Measurements from ENCODE around the gene COX6A2.

Gene COX6A2

GRCh38 chr16:31471241-31471874 lies 43.2 kb upstream of the COX6A2 start:
- Histone ChIP-seq H3F3A (ENCODE audit: insufficient read depth) (no peaks in the 10 kb centered on the region), H3K36me3 (ENCODE audit: low read length) (no peaks in the 10 kb centered on the region), H3K79me2 (ENCODE audit: insufficient read depth, low read length) (no peaks in the 10 kb centered on the region), H2AFZ (ENCODE audit: low read depth, low read length, severe bottlenecking) (no peak overlapping the region), H3K4me3 (ENCODE audit: insufficient read depth, low read length, poor library complexity, severe bottlenecking) (no peak overlapping the region), H3K9me2 (replicated peaks; ENCODE audit: insufficient read depth, low read length) (no peaks in the 10 kb centered on the region), H3K9me3 (ENCODE audit: insufficient read depth, low read length) (no peaks in the 10 kb centered on the region), H3K4me2 (ENCODE audit: low read depth, low read length, poor library complexity, severe bottlenecking) (no peak overlapping the region), H3K27ac (ENCODE audit: low read depth, low read length) (no peak overlapping the region), H3K9ac (ENCODE audit: low read length) (no peak overlapping the region), H4K20me1 (ENCODE audit: low read depth, low read length) (no peaks in the 10 kb centered on the region), H3K27me3 (ENCODE audit: low read length) (no peaks in the 10 kb centered on the region)
- TF ChIP-seq EZH2phosphoT487 (conservative IDR thresholded peaks at IDR 0.05; ENCODE audit: low read length), result no peak
- no peak for TF ChIP-seq CTCF (IDR thresholded peaks at IDR 0.05; ENCODE audit: insufficient read depth, low read length, poor library complexity, severe bottlenecking)

GRCh38 chr16:31470615-31471014 lies 42.5 kb upstream of the COX6A2 start:
- no peaks in the 10 kb centered on the region for H4K20me1 ChIP-seq (ENCODE audit: low read depth, low read length)
- no peaks in the 10 kb centered on the region for H3K9me2 ChIP-seq (replicated peaks; ENCODE audit: insufficient read depth, low read length)
- H3K79me2 ChIP-seq (ENCODE audit: insufficient read depth, low read length), result no peaks in the 10 kb centered on the region
- no peaks in the 10 kb centered on the region for H3K9me3 ChIP-seq (ENCODE audit: insufficient read depth, low read length)
- no peaks in the 10 kb centered on the region for H3F3A ChIP-seq (ENCODE audit: insufficient read depth)
- no peak overlapping the region for H3K9ac ChIP-seq (ENCODE audit: low read length)
- H3K27ac ChIP-seq (ENCODE audit: low read depth, low read length), result no peak overlapping the region
- H3K36me3 ChIP-seq (ENCODE audit: low read length), result no peaks in the 10 kb centered on the region
- H3K27me3 ChIP-seq (ENCODE audit: low read length), result no peaks in the 10 kb centered on the region
- TF ChIP-seq EZH2phosphoT487 (conservative IDR thresholded peaks at IDR 0.05; ENCODE audit: low read length) (no peak), CTCF (IDR thresholded peaks at IDR 0.05; ENCODE audit: insufficient read depth, low read length, poor library complexity, severe bottlenecking) (no peak)
- no peak overlapping the region for H3K4me2 ChIP-seq (ENCODE audit: low read depth, low read length, poor library complexity, severe bottlenecking)
- no peak overlapping the region for H3K4me3 ChIP-seq (ENCODE audit: insufficient read depth, low read length, poor library complexity, severe bottlenecking)
- no peak overlapping the region for H2AFZ ChIP-seq (ENCODE audit: low read depth, low read length, severe bottlenecking)

DNA sequence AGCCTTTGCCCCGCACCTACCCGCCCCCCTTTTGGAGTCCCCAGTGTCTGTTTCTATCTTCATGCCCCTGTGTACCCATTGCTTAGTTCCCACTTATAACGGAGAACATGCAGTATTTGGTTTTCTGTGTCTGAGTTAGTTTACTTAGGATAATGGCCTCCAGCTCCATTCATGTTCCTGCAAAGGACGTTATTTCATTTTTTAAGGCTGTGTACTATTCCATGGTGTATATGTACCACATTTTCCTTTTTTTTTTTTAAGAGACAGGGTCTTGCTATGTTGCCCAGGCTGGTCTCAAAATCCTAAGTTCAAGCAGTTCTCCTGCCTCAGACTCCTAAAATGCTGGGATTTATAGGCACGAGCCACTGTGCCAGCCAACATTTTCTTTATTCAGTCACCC lies 39.7 kb upstream of the COX6A2 start:
- H3F3A ChIP-seq (ENCODE audit: insufficient read depth), result no peaks in the 10 kb centered on the region
- H4K20me1 ChIP-seq (ENCODE audit: low read depth, low read length), result no peaks in the 10 kb centered on the region
- H3K9ac ChIP-seq (ENCODE audit: low read length), result no peak overlapping the region
- no peak for TF ChIP-seq CTCF (IDR thresholded peaks at IDR 0.05; ENCODE audit: insufficient read depth, low read length, poor library complexity, severe bottlenecking)
- no peak overlapping the region for H2AFZ ChIP-seq (ENCODE audit: low read depth, low read length, severe bottlenecking)
- no peak overlapping the region for H3K27ac ChIP-seq (ENCODE audit: low read depth, low read length)
- no peak overlapping the region for H3K4me3 ChIP-seq (ENCODE audit: insufficient read depth, low read length, poor library complexity, severe bottlenecking)
- no peaks in the 10 kb centered on the region for H3K9me3 ChIP-seq (ENCODE audit: insufficient read depth, low read length)
- no peaks in the 10 kb centered on the region for H3K79me2 ChIP-seq (ENCODE audit: insufficient read depth, low read length)
- no peaks in the 10 kb centered on the region for H3K9me2 ChIP-seq (replicated peaks; ENCODE audit: insufficient read depth, low read length)
- no peaks in the 10 kb centered on the region for H3K36me3 ChIP-seq (ENCODE audit: low read length)
- no peaks in the 10 kb centered on the region for H3K27me3 ChIP-seq (ENCODE audit: low read length)
- no peak overlapping the region for H3K4me2 ChIP-seq (ENCODE audit: low read depth, low read length, poor library complexity, severe bottlenecking)
